Kasumi-1 (cell line): Measurements from ENCODE around the gene HMGA1.
A peak's percentile ranks its signal among the peaks of the same experiment; 100 is the strongest.
"Not testable (repeated sequence)": the region's sequence is repeated elsewhere in the genome, so short reads cannot be mapped to it uniquely, and the experiment has no call there.

Experiments used
- DNase-seq, 2 experiments: peaks; one replicate each; lab custom pipeline; 2025; lab: John Stamatoyannopoulos, UW

Gene HMGA1

DNA sequence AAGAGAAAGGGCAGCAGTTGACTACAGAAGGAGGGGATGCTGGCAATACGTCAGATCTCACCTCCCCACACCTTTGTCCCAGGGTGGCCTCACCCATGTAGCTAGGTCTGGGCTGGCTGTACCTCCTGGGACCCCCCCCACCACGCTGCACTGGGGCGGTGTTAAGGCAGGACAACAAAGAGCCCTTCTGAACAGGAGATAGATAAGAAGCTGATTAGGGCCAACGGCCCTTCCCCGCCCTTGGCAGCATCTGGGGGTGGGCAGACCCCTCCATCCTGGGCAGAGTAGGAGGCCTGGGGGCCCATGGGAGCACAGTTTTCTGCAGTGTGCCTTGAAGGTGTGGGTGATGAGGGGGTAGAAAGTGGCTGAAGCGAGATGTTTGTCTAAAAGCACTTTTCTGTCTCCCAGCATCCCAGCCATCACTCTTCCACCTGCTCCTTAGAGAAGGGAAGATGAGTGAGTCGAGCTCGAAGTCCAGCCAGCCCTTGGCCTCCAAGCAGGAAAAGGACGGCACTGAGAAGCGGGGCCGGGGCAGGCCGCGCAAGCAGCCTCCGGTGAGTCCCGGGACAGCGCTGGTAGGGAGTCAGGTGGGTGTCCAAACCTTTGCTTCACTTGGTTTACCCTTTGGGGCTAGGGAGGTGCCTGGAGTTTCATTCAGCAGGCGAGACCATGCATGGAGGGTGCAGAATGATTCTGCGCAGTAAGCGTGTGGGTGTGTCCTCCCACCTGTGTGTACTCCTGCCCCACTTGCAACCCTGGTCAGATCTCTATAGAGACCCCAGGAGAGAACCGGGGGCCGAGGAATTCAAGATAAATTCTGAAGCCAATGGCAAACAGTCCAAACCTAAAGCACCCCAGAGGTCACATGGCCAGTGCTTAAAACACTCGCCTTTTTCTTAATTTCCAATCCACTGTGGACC, 3.9 kb downstream of the HMGA1 start:
- DNase-seq, result no peak

GRCh38 chr6:34241351-34242215, 4.9 kb downstream of the HMGA1 start:
- DNase-seq, result no peak

DNA sequence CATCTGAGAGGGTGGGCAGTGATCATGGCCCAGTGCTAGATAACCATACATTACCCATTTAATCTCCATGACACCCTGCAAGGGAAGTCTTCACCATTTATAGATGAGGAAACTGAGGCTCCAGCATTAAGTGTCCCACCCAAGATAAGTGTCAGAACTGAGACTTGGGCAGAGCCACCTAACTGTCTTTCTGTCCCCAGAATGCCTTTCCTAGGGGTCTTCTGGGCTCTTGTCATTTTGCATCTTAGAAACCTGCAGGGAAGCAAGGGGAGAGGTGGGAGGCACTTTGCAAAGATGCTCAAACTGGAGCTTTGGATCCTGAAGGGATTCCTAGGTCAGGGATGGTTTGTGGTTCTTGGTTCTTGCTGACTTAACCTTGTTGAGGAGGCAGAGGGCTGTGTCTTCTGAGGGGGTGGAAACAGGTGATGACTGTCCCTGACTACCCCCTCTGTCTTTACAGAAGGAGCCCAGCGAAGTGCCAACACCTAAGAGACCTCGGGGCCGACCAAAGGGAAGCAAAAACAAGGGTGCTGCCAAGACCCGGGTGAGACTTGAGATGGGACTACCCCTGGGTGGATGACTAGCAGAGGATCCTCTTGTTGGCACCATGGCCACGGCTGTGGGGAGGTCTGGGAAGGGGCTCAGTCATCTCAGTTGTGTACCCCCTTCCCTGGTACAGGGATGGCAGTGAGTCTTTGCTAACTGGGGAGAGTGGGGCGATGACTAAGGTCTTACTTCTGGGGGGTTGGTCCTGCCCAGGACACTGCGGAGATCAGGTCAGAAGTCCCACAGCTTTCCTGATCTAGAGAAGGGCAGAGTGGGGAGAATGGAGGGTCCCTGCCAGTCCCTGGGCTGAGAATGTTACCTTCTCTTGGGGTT, 5.8 kb downstream of the HMGA1 start:
- no peak for DNase-seq

DNA sequence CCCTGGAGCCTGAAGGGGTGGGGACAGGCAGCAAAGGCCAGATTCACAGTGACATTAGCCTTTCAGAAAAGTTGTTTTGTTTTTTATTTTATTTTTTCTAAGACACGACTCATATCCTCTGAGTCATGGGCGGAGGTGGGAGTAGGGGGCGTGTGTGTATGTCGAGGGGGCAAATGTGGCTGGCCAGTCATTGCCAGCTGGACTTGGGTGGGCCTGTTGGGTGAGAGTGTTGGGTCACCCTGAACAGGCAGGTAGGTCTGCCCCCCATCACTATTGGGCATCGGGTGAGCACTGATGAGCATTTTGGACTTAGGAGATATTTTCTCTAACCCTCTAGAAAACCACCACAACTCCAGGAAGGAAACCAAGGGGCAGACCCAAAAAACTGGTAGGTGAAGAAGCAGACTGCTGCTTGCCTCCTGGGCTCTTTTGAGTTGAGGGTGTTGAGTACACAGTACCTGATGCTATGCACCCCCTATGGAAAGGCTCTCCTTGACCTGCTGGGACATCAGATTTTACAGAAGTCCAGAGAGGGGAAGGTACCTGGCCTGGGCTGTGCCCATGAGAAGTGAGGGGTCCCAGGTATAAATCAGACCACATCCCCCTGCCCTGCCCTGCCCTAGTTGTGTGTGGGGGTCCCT, 6.6 kb downstream of the HMGA1 start:
- no peak for DNase-seq

DNA sequence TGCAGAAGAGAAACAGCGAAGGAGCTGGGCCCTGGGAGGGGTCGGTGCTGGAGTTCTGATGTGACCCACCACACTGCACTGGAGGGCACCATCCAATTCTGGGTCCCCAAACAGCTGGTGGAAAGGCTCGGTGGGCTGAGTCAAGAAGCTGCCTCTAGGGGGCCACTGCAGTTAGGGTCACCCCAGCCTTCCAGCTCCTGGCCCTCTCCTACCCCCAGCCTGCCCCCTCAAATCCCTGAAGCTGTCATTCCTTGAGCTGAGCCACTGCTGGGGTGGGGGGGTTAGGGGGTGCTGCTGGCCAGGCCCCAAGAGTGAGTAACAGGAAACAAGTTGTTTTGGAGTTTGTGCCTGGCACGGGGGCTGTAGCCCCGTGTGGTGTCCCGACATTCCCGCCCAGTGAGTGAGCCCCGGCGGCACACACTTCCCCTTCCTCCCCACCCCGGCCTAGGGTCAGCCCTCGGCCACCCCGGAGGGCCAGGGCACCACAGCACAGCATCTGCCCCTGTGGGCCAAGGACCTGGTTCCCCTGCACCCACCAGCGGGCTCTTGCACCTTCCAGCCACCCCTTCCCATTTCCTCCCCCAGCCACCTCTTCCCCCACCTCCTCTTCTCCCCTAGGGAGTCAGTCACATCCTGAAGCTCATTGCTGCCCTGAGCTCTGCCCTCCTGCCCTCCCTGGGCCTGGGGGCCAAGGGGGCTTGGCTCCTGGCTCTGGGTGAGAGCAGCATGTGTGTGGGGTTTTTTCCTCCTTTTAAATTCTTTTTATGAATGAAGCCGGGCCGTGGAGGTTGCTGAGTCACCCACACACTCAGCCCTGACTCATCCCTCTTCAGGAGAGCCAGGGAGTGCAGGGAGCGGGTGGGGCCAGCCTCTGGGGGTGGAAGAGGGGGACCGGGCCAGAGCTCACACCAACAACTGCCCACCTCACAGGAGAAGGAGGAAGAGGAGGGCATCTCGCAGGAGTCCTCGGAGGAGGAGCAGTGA, 7.5 kb downstream of the HMGA1 start:
- peak; percentile 66 to 70 for DNase-seq

DNA sequence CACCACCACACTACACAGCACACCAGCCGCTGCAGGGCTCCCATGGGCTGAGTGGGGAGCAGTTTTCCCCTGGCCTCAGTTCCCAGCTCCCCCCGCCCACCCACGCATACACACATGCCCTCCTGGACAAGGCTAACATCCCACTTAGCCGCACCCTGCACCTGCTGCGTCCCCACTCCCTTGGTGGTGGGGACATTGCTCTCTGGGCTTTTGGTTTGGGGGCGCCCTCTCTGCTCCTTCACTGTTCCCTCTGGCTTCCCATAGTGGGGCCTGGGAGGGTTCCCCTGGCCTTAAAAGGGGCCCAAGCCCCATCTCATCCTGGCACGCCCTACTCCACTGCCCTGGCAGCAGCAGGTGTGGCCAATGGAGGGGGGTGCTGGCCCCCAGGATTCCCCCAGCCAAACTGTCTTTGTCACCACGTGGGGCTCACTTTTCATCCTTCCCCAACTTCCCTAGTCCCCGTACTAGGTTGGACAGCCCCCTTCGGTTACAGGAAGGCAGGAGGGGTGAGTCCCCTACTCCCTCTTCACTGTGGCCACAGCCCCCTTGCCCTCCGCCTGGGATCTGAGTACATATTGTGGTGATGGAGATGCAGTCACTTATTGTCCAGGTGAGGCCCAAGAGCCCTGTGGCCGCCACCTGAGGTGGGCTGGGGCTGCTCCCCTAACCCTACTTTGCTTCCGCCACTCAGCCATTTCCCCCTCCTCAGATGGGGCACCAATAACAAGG, 8.5 kb downstream of the HMGA1 start:
- DNase-seq, result not testable (repeated sequence)

DNA sequence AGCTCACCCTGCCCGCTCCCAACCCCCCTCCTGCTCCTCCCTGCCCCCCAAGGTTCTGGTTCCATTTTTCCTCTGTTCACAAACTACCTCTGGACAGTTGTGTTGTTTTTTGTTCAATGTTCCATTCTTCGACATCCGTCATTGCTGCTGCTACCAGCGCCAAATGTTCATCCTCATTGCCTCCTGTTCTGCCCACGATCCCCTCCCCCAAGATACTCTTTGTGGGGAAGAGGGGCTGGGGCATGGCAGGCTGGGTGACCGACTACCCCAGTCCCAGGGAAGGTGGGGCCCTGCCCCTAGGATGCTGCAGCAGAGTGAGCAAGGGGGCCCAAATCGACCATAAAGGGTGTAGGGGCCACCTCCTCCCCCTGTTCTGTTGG, 9.1 kb downstream of the HMGA1 start:
- DNase-seq, result not testable (repeated sequence)

DNA sequence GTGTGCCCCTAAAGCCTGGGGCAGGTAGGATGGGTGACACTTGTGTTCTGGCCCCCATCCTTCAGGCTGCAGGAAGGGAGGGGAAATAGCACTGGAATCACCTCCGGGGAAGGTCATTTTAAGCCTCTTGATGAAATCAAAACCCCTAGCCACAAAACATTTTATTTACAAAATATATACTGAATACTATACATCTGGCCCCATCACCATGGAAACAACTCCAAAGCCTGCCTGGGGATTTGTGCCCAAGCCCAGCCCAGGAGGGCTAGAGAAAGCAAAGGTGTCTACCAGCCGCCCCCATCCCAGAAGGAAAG, 9.5 kb downstream of the HMGA1 start:
- no peak for DNase-seq

DNA sequence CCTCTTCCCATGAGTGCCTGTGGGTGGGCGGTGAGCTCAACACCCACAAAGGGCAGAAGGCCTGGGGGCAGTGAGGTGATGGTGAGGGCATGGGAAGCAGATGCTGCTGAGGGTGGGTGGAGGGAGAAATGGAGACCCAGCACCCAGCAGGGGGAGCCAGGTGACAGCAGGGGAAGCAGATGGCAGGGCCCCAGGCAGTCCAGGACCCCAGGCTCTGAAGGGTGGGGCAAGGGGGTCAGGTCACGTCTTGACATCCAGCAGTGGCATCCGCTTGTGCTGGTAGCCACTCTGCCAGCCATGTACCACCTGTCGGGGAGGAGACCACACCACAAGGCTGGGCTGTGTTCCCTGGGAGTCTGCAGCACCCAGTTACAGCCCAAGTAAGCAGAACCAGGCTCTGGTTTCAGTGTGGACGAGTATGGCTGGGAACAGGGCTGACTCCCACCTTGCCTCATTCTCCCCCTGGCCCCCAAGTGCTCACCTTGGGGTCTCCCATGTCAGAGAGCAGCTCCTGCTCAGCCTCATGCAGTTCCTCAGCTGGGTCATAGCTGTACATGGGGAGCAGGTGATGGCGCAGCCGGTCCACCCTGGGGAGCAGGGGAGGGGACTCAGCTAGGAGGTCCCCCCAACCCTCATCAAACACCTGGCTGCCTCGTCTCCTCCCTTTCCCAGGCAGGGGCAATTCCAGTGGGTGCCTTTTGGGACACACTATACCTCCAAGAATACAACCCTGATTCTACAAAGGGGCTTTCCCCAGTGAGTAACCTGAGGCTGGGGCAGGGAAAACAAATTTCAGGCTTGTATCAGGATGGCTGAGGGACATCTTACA, 10.1 kb downstream of the HMGA1 start:
- peak; percentile 25 to 44 for DNase-seq

GRCh38 chr6:34247481-34248197, 11.0 kb downstream of the HMGA1 start:
- no peak for DNase-seq

DNA sequence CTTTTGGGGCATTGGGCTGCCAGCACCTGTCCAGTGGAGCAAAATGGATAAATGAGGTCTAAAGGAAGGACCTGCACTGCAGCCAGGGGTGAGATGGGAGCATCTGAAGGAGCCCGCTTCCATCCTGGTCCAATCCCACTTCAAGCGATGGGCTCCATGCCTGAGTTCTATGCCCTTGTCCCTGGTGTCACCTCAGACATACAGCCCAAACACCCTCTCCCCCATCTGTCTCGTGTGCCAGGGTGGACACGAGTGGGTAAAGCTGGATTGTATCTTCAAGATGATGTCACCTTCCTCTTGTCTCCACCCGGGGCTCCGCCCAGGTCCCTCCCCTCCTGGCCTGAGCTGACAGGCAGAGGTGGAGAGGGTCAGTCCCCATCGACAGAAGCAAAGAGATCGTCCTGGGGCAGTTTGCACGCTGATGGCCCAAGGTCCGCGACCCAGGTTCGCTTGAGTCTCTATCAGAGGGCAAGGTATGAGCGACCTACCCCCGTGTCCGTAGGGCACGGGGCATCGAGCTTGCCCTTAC, 11.6 kb downstream of the HMGA1 start:
- DNase-seq, result no peak

DNA sequence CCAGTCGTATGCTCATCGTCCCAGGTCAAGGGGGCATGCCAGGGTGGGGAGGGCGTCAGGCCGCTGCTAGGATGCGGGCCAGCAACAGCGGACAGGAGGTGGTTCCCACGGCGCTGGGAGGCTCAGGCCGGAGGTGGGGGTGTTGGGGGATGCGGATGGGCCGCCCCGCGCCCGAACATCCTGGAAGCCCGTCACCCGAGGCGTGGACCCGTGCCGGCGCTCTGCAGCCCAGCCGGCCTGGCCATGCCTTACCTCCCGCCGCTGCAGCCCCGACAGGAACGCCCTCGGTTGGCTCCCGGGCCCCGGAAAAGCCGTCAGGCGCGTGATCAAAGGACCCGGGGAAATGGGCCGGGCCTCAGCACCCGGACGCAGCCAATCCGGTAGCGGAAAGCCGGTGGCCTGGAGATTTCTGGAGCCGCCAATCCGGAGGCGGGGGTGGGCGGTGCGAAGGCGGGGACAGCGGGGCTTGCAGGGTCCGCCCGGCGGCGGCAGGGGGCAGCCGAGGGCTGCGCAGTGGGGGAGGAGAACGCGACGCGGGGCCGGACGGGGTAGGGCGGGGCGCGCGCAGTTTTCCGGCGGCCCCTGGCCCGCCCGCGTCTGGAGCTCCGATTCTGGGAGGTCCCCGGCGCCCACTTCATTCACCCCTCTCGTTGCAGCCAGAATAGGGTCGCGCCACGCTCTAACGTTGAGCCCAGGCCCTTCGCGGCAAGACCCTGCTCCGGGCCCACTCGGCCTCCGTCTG, 12.2 kb downstream of the HMGA1 start, which contains the start of gene SMIM29:
Gene SMIM29, minus strand, starts transcription at position 280 of the 742 bp plus-strand sequence. CDS start 1,215 bp downstream, outside the sequence.
- DNase-seq, result peak; percentile 92 to 95

DNA sequence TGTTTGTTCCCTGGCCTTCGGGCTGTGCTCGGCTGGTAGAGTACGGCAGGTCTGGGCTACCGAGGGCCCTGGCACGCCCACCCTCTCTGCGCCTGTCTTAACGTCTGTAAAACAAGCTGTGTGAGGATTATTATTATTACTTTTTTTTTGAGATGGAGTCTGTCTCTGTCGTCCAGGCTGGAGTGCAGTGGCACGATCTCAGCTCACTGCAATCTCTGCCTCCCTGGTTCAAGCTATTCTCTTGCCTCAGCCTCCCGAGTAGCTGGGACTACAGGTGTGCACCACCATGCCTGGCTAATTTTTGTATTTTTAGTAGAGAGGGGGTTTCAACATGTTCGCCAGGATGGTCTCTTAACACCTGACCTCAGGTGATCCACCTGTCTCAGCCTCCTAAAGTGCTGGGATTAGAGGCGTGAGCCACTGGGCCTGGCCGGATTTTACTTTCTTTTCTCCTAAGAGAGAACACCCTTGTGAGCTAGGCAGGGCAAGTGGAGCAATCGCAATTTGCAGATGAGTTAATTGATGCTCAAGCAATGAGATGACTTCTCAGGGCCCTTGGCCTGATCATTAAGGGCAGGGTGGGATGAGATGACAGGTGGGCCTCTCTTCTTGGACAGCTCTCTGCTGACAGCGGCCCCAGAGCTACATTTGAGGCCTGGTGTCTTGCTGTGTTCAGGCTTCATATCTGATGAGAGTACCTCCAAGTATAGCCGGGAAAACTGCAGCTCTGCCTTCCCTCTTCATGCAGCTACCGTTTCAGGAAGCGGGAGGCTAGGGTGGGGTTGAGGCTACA, 13.0 kb downstream of the HMGA1 start:
- no peak for DNase-seq

- DNase-seq, result not testable (repeated sequence)
Observed at GRCh38 chr6:34252395-34252794, 15.7 kb downstream of the HMGA1 start.

- DNase-seq, result no peak
Observed at GRCh38 chr6:34259529-34260069, 22.9 kb downstream of the HMGA1 start.
